Stomach (tissue), 9 donors: Measurements from ENCODE around the gene IFNA10. TPM values are rescaled to one million over a fixed set of nuclear protein-coding genes. Genes with fewer than 3 reads are reported as not detected.
A peak's percentile ranks its signal among the peaks of the same experiment; 100 is the strongest.
"Not testable (repeated sequence)": the region's sequence is repeated elsewhere in the genome, so short reads cannot be mapped to it uniquely, and the experiment has no call there.

Source experiments
- DNase-seq, 2 donors: peaks; one replicate each; pipeline versions ENCODE4 v3.0.0 to v3.0.0-alpha.2; 2013 to 2019
- H3K27ac ChIP-seq, 5 donors: fragments of 200-600 bp in 4 of 5; sonication (generic) in 4 of 5; one replicate each; pipeline ENCODE4 v1.5.1; 2013 to 2019; ENCODE audit warnings: mild to moderate bottlenecking in 1 of 5, moderate library complexity in 1 of 5
- H3K27me3 ChIP-seq, 3 donors: fragments of 200-600 bp; sonication (generic); one replicate each; pipeline ENCODE4 v1.5.1; 2017 to 2019; ENCODE audit warnings: mixed run types in 1 of 3
- H3K36me3 ChIP-seq, 4 donors: fragments of 200-600 bp; sonication (generic); 1 replicate in 3 of 4; 2 replicates in 1 of 4; pipeline ENCODE4 v1.5.1; 2016 to 2019
- H3K4me1 ChIP-seq, 4 donors: fragments of 200-600 bp; sonication (generic); one replicate each; pipeline ENCODE4 v1.5.1; 2016 to 2019
- H3K4me3 ChIP-seq, 4 donors: fragments of 200-600 bp; sonication (generic) in 3 of 4; one replicate each; pipeline ENCODE4 v1.5.1; 2016 to 2019; ENCODE audit warnings: mild to moderate bottlenecking in 1 of 4
- H3K9me3 ChIP-seq, 4 donors: fragments of 200-600 bp; sonication (generic); one replicate each; pipeline ENCODE4 v1.5.1; 2016 to 2019
- EP300 ChIP-seq: sonication (generic); formaldehyde crosslinking; IDR thresholded peaks from one replicate; pipeline ENCODE4 v1.6.1; 2017; ENCODE audit warnings: antibody characterized with exemption
- POLR2A ChIP-seq, 4 donors: fragments of 450-650 bp; IDR thresholded peaks; one replicate each; pipeline ENCODE4 v1.6.1; 2016; ENCODE audit warnings: antibody characterized with exemption in 4 of 4, control low read depth in 2 of 4, mild to moderate bottlenecking in 1 of 4, moderate library complexity in 1 of 4
- POLR2AphosphoS5 ChIP-seq, 3 donors: sonication (generic); formaldehyde crosslinking; IDR thresholded peaks; one replicate each; pipeline ENCODE4 v1.6.1; 2016; ENCODE audit warnings: antibody characterized with exemption in 3 of 3
- WGBS, 5 donors: extraction: QIAGEN DNeasy Blood & Tissue Kit in 3 of 5; methylation state at CpG; one replicate each; pipeline versions ENCODE4 v1.1.5 to v1.1.7; 2013 to 2018; 5-methylcytosine and 5-hydroxymethylcytosine counted together
- intact Hi-C: fragments of 100-400 bp; cut with DNase I; formaldehyde crosslinking; loops from one replicate; pipeline ENCODE4 v1.15.1; 2023; ENCODE audit warnings: low total_unique reads
- polyA plus RNA-seq, 3 donors: library from polyadenylated mRNA; stranded (reverse); fragments of 200-250 nt; gene quantifications; one replicate each; pipeline ENCODE4 v1.2.3, GENCODE V29; 2013
- total RNA-seq, 5 donors: library from RNA; depleted of rRNA; stranded (reverse); fragments of >200 nt; gene quantifications; one replicate each; pipeline versions ENCODE4 v1.1.0 to v1.2.3, GENCODE V29; 2014 to 2016
- TF ChIP-seq, protein P1 (sequence below), 7 experiments: fragments of 450-650 bp in 4 of 7; fragments of 200-600 bp in 3 of 7; sonication (generic) in 3 of 7; IDR thresholded peaks; one replicate each; pipeline ENCODE4 v1.5.1; 2016 to 2019; ENCODE audit warnings: antibody characterized with exemption in 7 of 7, control low read depth in 2 of 7, mild to moderate bottlenecking in 1 of 7
- donor health status: healthy with polysubstance abuse.
- donor health status: Bipolar disorder and iron deficiency.
- donor health status: healthy.

IFNA10 gene
- total and polyA plus RNA-seq, 8 donors, result not detected

DNA sequence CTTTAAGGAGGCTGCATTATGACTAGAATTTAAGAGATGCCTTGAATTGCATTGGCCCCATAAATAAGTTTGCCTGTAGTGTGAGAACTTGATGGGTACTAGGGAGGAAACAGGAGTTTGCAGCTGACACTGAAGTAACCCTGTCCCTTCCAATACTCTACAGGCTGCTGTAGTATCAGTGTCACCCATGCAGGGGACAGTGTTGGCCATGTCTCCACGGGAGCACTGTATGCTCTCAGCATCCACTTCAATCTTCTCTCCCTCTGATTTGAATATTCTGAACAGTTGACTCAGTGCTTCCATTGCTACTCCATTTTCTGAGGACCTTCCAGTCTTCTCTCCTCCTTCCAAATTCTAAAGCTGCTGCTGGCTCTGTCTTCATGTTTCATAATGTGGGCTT is 44.2 kb upstream of the IFNA10 start:
- Histone ChIP-seq H3K4me1 (peaks cover 0 to 9% (median 4%) of the 10 kb centered on the region in 4 donors), H3K9me3 (no peaks in the 10 kb centered on the region), H3K27ac (no peak overlapping the region), H3K27me3 (no peaks in the 10 kb centered on the region), H3K36me3 (no peaks in the 10 kb centered on the region), H3K4me3 (no peak overlapping the region)
- TF ChIP-seq, protein P1, sequence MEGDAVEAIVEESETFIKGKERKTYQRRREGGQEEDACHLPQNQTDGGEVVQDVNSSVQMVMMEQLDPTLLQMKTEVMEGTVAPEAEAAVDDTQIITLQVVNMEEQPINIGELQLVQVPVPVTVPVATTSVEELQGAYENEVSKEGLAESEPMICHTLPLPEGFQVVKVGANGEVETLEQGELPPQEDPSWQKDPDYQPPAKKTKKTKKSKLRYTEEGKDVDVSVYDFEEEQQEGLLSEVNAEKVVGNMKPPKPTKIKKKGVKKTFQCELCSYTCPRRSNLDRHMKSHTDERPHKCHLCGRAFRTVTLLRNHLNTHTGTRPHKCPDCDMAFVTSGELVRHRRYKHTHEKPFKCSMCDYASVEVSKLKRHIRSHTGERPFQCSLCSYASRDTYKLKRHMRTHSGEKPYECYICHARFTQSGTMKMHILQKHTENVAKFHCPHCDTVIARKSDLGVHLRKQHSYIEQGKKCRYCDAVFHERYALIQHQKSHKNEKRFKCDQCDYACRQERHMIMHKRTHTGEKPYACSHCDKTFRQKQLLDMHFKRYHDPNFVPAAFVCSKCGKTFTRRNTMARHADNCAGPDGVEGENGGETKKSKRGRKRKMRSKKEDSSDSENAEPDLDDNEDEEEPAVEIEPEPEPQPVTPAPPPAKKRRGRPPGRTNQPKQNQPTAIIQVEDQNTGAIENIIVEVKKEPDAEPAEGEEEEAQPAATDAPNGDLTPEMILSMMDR (IDR thresholded peaks at IDR 0.05), result no peak
- TF ChIP-seq POLR2AphosphoS5 (IDR thresholded peaks at IDR 0.05), result no peak
- no peak for TF ChIP-seq POLR2A (IDR thresholded peaks at IDR 0.05)
- no peak for TF ChIP-seq EP300
- no peak for DNase-seq
- intact Hi-C loops, result no loop called here
- WGBS, 5 donors, result 26 to 47% (median 29%) methylated on average over 1 of the region's 1 CpG

DNA sequence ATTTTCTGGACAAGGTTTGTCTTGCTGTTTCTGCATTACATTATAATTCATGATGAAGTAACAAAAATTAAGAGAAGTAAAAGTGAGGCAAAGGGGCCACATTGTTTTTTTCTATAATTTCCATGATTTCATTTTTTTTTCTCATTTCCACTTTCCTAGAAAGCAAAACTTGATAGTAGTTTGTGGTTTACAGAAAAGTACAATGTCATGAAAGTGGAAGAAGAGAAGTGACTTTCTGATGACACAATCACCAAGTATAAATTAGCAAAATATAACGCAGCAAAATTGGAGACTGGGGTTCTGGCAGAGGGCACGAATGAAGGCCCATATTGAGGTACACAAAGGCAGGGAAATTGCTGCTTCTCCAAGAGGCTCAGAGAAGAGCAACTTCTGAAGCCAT is 37.9 kb upstream of the IFNA10 start:
- Histone ChIP-seq H3K36me3 (no peaks in the 10 kb centered on the region), H3K4me1 (no peaks in the 10 kb centered on the region), H3K4me3 (no peak overlapping the region), H3K27ac (no peak overlapping the region), H3K9me3 (no peaks in the 10 kb centered on the region), H3K27me3 (peaks cover 0 to 11% (median 0%) of the 10 kb centered on the region in 3 donors)
- WGBS, 5 donors, result 42 to 73% (median 50%) methylated on average over 2 of the region's 2 CpGs
- TF ChIP-seq POLR2AphosphoS5 (IDR thresholded peaks at IDR 0.05), result no peak
- TF ChIP-seq, protein P1 (IDR thresholded peaks at IDR 0.05), result no peak
- intact Hi-C loops, result no loop called here
- DNase-seq, result no peak

DNA sequence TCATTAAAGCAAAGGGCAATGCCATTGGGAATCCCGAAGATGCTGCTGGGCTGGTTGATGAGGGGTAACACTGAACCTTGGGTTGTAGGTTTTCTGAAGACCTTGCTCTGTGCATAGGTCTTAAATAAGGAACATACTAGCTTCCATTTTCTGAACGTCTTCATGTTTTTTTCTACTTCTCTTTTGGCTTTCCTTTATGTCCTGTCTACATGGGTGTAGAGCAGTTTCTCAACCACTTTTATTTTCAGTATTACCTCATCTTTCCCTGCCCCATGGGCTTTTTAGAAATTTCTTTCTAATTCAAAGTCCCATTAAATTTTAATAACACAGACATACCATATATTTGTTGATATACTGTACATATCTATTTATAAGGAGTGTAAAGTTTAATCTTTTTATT is 33.0 kb upstream of the IFNA10 start, which contains the start of gene IFNA14:
Gene IFNA14 (minus strand): TSS at position 95 of the 400 bp plus-strand sequence. CDS start 70 bp downstream, at position 25.
- no peak within 1 kb of the TSS for H3K27ac ChIP-seq
- TF ChIP-seq POLR2AphosphoS5 (IDR thresholded peaks at IDR 0.05) (no peak), EP300 (no peak), POLR2A (IDR thresholded peaks at IDR 0.05) (no peak)
- TF ChIP-seq, protein P1 (IDR thresholded peaks at IDR 0.05), result no peak
- no peak for DNase-seq
- whole genome bisulfite sequencing, 5 donors, result 67 to 86% (median 81%) methylated on average over 2 of the region's 2 CpGs
- H3K27me3 ChIP-seq, result peaks cover 0 to 7% (median 0%) of the 10 kb centered on the region in 3 donors
- no peak within 1 kb of the TSS for H3K4me3 ChIP-seq
- H3K9me3 ChIP-seq, result no peaks in the 10 kb centered on the region
- H3K36me3 ChIP-seq, result no peaks in the 10 kb centered on the region
- intact Hi-C loops, result no loop called here
- H3K4me1 ChIP-seq, result no peaks in the 10 kb centered on the region

DNA sequence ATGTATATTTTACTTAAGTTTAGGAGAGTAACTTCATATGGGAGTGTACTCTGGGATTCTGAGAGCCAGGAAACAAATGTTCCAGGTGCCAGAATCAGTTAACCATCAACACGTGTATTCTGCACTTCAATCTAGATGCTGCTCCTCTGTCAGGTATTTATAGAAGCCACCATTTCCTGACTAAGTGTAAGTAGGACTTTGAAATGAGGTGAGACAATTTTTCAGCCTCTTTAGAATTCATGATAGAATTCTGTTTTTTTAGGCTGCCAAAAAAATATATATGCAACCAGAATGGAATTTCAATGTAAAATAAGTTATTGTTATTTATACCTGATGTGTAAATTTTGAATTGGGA is 29.4 kb upstream of the IFNA10 start:
- intact Hi-C loops, H3K36me3 ChIP-seq, H3K27me3 ChIP-seq, H3K4me3 ChIP-seq, H3K4me1 ChIP-seq, H3K9me3 ChIP-seq, H3K27ac ChIP-seq, DNase-seq: not testable (repeated sequence)
- WGBS, 5 donors, result 6 to 16% (median 12%) methylated on average over 1 of the region's 1 CpG

DNA sequence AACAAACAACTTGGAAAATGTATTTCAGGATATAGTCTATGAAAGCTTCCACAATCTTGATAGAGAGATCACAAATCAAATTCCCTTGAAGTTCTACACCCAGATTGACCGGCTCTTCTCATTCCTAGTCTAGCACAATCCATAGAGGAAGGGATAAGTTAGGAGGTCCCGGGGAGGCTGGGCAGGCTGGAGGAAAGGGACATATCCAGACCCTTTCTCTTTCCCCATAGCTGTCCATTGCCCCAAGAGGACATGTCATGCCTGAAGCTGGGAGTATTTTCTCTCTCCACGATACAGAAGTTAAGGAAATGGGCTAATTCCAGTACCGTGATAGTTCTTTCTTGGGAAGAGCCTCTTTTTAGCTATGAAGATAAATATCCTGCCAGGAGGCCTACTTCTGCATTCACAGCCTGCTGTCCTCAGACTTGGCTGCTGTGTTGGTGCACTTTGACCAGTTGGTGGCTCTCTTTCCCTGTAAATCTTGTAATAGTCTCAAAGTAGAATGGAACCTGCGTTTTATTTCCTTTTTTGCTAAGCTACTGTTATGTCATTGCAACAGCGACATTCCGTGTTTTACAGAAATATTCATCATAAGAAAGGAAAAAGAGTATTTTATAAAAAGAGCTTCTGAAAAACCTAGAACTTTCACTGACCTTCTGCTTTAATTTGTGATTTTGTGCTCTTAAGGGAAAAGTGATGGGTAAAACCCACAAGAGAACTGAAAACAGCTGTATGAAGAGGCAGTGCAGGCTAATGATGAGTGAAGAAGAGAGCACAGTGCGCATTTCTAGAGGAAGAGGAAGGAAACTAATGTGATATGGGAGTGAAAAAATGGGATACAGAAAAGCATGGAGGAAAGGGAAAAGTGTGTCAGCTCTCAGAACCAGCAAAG is 28.8 kb upstream of the IFNA10 start:
- peak in 1 of 2 donors; percentile 56 for DNase-seq
- WGBS, 5 donors, result 30 to 39% (median 32%) methylated on average over 8 of the region's 8 CpGs
- H3K27ac ChIP-seq, H3K36me3 ChIP-seq, H3K4me1 ChIP-seq, intact Hi-C loops, H3K27me3 ChIP-seq, H3K9me3 ChIP-seq, H3K4me3 ChIP-seq: not testable (repeated sequence)
- TF ChIP-seq, protein P1 (IDR thresholded peaks at IDR 0.05), result peak in 4 of 7 experiments; percentile 7 to 28 (median 10)
